HepG2 (cell line): Measurements from ENCODE around the gene RAD18. TPM values are rescaled to one million over a fixed set of nuclear protein-coding genes. Genes with fewer than 3 reads are reported as not detected.

Experiments
- ATAC-seq: fragments of 200-7000 bp; cut with Tn5 transposase; 3 replicates; pipeline ENCODE4 v1.9.1; 2020; ENCODE audit warnings: mild to moderate bottlenecking, moderate library complexity
- BruUV-seq: library from RNA; stranded (reverse); fragments of 400-500 nt; replicated peaks from 2 replicates; lab custom pipeline; 2021; lab: Mats Ljungman, UMichigan
- CTCF ChIA-PET: fragments of 300-600 bp; formaldehyde crosslinking; extraction: SDS; loops from one replicate; lab custom pipeline; 2021; ENCODE audit warnings: low total read pairs, inconsistent platforms, low intra/inter-chr PET ratio; lab: Yijun Ruan, JAX
- POLR2A ChIA-PET: fragments of 350-600 bp; sonication (Branson Sonifier 250); formaldehyde crosslinking; loops from one replicate; lab custom pipeline; 2020; ENCODE audit warnings: antibody characterized with exemption, inconsistent platforms; lab: Yijun Ruan, JAX
- DNase-seq: peaks from one replicate; pipeline ENCODE4 v3.0.0-alpha.2; 2015; ENCODE audit warnings: low spot score
- FAIRE-seq: peaks from 3 replicates; lab custom pipeline; 2011; peaks lifted over from hg19 to GRCh38; lab: Jason Lieb, UNC
- H2AFZ ChIP-seq: one replicate; pipeline ENCODE4 v1.6.1; 2011; ENCODE audit warnings: low read length, inconsistent platforms
- H3K27ac ChIP-seq: fragments of 300-600 bp; 3 replicates; pipeline ENCODE4 v1.8.0; 2011; ENCODE audit warnings: mixed run types, mild to moderate bottlenecking, mixed read lengths, low read length, inconsistent platforms; ENCODE audit not compliant: insufficient read depth; ENCODE audit errors: extremely low read length
- H3K27me3 ChIP-seq, 2 experiments: fragments of 200-600 bp in 1 of 2; 2 replicates in 1 of 2; 3 replicates in 1 of 2; pipeline versions ENCODE4 v1.6.0 to v1.8.0; 2011; ENCODE audit warnings: low read length in 2 of 2, mild to moderate bottlenecking in 2 of 2, moderate library complexity in 2 of 2, inconsistent platforms in 1 of 2; ENCODE audit not compliant: insufficient read depth in 2 of 2, control insufficient read depth in 1 of 2
- H3K36me3 ChIP-seq, 2 experiments: fragments of 200-600 bp in 1 of 2; replicated peaks in 1 of 2; 2 replicates in 1 of 2; 3 replicates in 1 of 2; pipeline versions ENCODE4 v1.5.1 to v1.8.0; 2011; ENCODE audit warnings: low read length in 2 of 2, inconsistent platforms in 1 of 2; ENCODE audit not compliant: insufficient read depth in 2 of 2, control insufficient read depth in 1 of 2
- H3K4me1 ChIP-seq: 2 replicates; pipeline ENCODE4 v1.5.1; 2012; ENCODE audit warnings: low read length, inconsistent platforms; ENCODE audit not compliant: insufficient read depth
- H3K4me2 ChIP-seq: 2 replicates; pipeline ENCODE4 v1.6.0; 2011; ENCODE audit warnings: low read depth, low read length, inconsistent platforms
- H3K4me3 ChIP-seq, 3 experiments: fragments of 200-600 bp in 1 of 3; sonication (generic), shearing (Covaris generic) in 1 of 3; replicated peaks in 1 of 3; 2 replicates each; pipeline ENCODE4 v1.5.1; 2011 to 2016; ENCODE audit warnings: low read length in 3 of 3, inconsistent platforms in 2 of 3, low read depth in 2 of 3, mild to moderate bottlenecking in 2 of 3, control low read depth in 1 of 3, mixed read lengths in 1 of 3; ENCODE audit not compliant: insufficient read depth in 1 of 3
- H3K79me2 ChIP-seq: one replicate; pipeline ENCODE4 v1.6.1; 2011; ENCODE audit warnings: low read length, inconsistent platforms; ENCODE audit not compliant: insufficient read depth
- H3K9ac ChIP-seq: 2 replicates; pipeline ENCODE4 v1.6.0; 2011; ENCODE audit warnings: mild to moderate bottlenecking, low read depth, low read length, inconsistent platforms; ENCODE audit not compliant: insufficient read depth
- H3K9me3 ChIP-seq: 2 replicates; pipeline ENCODE4 v1.5.1; 2012; ENCODE audit warnings: mild to moderate bottlenecking, low read length
- H4K20me1 ChIP-seq: 2 replicates; pipeline ENCODE4 v1.6.0; 2011; ENCODE audit warnings: inconsistent platforms, mild to moderate bottlenecking, low read length, moderate library complexity; ENCODE audit not compliant: insufficient read depth
- MAFK ChIP-seq, 2 experiments: IDR thresholded peaks in 1 of 2; conservative IDR thresholded peaks in 1 of 2; 2 replicates each; pipeline ENCODE4 v1.6.1; 2011; ENCODE audit warnings: improper control_type of control experiment in 2 of 2, low read length in 2 of 2
- NR2F2 ChIP-seq: IDR thresholded peaks from 2 replicates; pipeline ENCODE4 v1.6.1; 2012; ENCODE audit warnings: low read depth, inconsistent platforms, borderline replicate concordance
- SPEN ChIP-seq: sonication (generic); formaldehyde crosslinking; IDR thresholded peaks from 2 replicates; pipeline ENCODE4 v1.5.1; 2020; ENCODE audit warnings: low read depth, mild to moderate bottlenecking, missing genetic modification reagents
- YEATS4 ChIP-seq: sonication (generic); formaldehyde crosslinking; IDR thresholded peaks from 2 replicates; pipeline ENCODE4 v1.4.0; 2020; ENCODE audit warnings: missing genetic modification reagents, borderline replicate concordance
- ZFY ChIP-seq: sonication (generic); formaldehyde crosslinking; IDR thresholded peaks from 2 replicates; pipeline ENCODE4 v1.4.0; 2020; ENCODE audit warnings: missing genetic modification reagents
- ZNF724P ChIP-seq: sonication (generic); formaldehyde crosslinking; IDR thresholded peaks from 2 replicates; pipeline ENCODE4 v1.8.0; 2022; ENCODE audit warnings: missing genetic modification reagents, borderline replicate concordance
- ZNF790 ChIP-seq: sonication (generic); formaldehyde crosslinking; IDR thresholded peaks from 2 replicates; pipeline ENCODE4 v1.8.0; 2022; ENCODE audit warnings: missing genetic modification reagents, mild to moderate bottlenecking, borderline replicate concordance
- WGBS: methylation state at CpG from one replicate; pipeline ENCODE4 v1.1.6; 2017; ENCODE audit warnings: low lambda C conversion rate; 5-methylcytosine and 5-hydroxymethylcytosine counted together
- in situ Hi-C: cut with HindIII; loops from 2 replicates; pipeline ENCODE4 v1.10.0; 2017; ENCODE audit warnings: low pct_unique_long_range_greater_than_20kb; ENCODE audit not compliant: extremely low pct_ligation_motif_present
- intact Hi-C: fragments of 100-400 bp; cut with micrococcal nuclease; formaldehyde crosslinking; loops from one replicate; pipeline ENCODE4 v1.10.0; 2022; ENCODE audit not compliant: unreplicated experiment
- polyA plus RNA-seq, 8 experiments: library from polyadenylated mRNA; depleted of rRNA in 3 of 8; stranded (reverse) in 7 of 8; unstranded in 1 of 8; fragments of >200 nt; fragmentation: Illumina TruSeq in 4 of 8; extraction: Trizol in 4 of 8; gene quantifications; 2 replicates each; pipeline versions ENCODE4 v1.2.1 to v1.2.3, GENCODE V29; 2011 to 2016; ENCODE audit warnings: low read depth in 4 of 8, missing spikeins in 1 of 8, mixed read lengths in 1 of 8; ENCODE audit not compliant: insufficient read depth in 1 of 8
- total RNA-seq, 5 experiments: library from RNA; depleted of rRNA; stranded (reverse); fragments of >200 nt; fragmentation: Illumina TruSeq; extraction: Trizol; gene quantifications; 2 replicates each; pipeline ENCODE4 v1.2.3, GENCODE V29; 2016; ENCODE audit warnings: low read depth in 1 of 5
- TF ChIP-seq, protein P1 (sequence below), 2 experiments: sonication (generic) in 1 of 2; formaldehyde crosslinking in 1 of 2; IDR thresholded peaks; 2 replicates each; pipeline versions ENCODE4 v1.4.0 to v1.6.1; 2018 to 2020; ENCODE audit warnings: missing genetic modification reagents in 2 of 2, borderline replicate concordance in 1 of 2, low read depth in 1 of 2, mild to moderate bottlenecking in 1 of 2, missing biosample characterization in 1 of 2
- TF ChIP-seq, protein P2 (sequence below): sonication (generic); formaldehyde crosslinking; IDR thresholded peaks from 2 replicates; pipeline ENCODE4; 2020; ENCODE audit warnings: missing genetic modification reagents, mild to moderate bottlenecking, borderline replicate concordance
- TF ChIP-seq, protein P3 (sequence below): sonication (generic); formaldehyde crosslinking; IDR thresholded peaks from 2 replicates; pipeline ENCODE4 v1.5.1; 2020; ENCODE audit warnings: missing genetic modification reagents, mild to moderate bottlenecking, borderline replicate concordance

RAD18 gene
- total and polyA plus RNA-seq, 2 of the 13 experiments (the other 11 are each of a cell fraction or from before 2014, with no cell fraction given) = 5.9 to 20.7 TPM

DNA sequence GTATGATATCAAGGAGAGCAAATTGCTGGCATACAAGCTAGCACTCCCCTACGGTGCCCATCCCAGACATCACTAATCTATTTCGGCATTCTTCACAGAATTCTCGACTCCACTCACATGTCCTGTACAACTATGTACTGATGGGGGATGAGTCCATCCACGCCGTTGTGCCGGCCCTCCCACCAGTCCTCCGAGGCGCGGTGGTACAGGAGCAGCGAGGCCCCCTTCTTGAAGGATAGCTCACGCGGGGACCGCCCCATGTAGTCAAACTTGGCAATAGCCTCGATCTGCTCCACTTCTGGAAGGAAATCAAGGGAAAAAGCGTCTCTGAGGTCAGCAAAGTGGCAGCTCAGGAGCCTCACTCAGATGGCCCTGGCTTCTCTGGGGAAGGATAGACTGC, 31.0 kb upstream of the RAD18 start (continued):
- TF ChIP-seq, protein P1, sequence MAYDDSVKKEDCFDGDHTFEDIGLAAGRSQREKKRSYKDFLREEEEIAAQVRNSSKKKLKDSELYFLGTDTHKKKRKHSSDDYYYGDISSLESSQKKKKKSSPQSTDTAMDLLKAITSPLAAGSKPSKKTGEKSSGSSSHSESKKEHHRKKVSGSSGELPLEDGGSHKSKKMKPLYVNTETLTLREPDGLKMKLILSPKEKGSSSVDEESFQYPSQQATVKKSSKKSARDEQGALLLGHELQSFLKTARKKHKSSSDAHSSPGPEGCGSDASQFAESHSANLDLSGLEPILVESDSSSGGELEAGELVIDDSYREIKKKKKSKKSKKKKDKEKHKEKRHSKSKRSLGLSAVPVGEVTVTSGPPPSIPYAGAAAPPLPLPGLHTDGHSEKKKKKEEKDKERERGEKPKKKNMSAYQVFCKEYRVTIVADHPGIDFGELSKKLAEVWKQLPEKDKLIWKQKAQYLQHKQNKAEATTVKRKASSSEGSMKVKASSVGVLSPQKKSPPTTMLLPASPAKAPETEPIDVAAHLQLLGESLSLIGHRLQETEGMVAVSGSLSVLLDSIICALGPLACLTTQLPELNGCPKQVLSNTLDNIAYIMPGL (CRISPR knock-in tag; IDR thresholded peaks at IDR 0.05; ENCODE audit: borderline replicate concordance in 1 of 2, low read depth in 1 of 2) = no peak
- no peak for TF ChIP-seq YEATS4 (CRISPR knock-in tag)
- TF ChIP-seq, protein P2, sequence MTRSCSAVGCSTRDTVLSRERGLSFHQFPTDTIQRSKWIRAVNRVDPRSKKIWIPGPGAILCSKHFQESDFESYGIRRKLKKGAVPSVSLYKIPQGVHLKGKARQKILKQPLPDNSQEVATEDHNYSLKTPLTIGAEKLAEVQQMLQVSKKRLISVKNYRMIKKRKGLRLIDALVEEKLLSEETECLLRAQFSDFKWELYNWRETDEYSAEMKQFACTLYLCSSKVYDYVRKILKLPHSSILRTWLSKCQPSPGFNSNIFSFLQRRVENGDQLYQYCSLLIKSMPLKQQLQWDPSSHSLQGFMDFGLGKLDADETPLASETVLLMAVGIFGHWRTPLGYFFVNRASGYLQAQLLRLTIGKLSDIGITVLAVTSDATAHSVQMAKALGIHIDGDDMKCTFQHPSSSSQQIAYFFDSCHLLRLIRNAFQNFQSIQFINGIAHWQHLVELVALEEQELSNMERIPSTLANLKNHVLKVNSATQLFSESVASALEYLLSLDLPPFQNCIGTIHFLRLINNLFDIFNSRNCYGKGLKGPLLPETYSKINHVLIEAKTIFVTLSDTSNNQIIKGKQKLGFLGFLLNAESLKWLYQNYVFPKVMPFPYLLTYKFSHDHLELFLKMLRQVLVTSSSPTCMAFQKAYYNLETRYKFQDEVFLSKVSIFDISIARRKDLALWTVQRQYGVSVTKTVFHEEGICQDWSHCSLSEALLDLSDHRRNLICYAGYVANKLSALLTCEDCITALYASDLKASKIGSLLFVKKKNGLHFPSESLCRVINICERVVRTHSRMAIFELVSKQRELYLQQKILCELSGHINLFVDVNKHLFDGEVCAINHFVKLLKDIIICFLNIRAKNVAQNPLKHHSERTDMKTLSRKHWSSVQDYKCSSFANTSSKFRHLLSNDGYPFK (CRISPR knock-in tag) = no peak

DNA sequence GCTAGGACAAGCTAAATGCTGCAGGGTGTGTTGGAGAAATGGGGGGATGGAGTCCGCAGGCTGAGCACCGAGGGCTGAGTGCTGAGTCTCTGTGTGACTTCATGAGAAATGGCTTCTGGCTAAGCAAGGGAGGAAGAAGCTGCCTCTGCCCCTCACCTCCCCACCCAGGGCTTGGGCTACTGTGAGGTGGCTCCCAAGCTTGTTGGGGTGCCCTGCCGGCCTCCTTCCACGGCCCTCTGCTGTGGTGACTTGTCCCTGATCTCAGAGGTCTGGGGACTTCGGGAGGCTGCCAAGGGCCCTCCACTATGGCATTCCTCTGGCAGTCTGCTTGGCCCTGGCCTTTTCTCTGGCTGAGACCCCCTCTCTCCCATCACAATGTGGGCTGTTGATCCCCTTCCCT, 30.1 kb upstream of the RAD18 start:
- FAIRE-seq = no peak
- CTCF ChIA-PET = no interaction called here
- TF ChIP-seq, protein P3, sequence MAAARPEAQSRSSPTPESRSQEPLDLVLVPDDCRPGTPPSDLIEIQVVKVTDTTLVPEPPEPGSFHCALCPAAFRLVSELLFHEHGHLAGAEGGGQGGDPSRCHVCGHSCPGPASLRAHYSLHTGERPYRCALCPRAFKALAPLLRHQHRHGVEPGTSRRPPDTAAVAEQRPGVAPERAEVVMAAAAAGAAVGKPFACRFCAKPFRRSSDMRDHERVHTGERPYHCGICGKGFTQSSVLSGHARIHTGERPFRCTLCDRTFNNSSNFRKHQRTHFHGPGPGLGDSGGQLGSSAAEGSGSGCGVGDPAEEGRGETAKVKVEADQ (CRISPR knock-in tag) = no peak
- TF ChIP-seq ZNF790 (no peak), MAFK (conservative IDR thresholded peaks at IDR 0.05 in 1 of 2, IDR thresholded peaks at IDR 0.05 in 1 of 2; ENCODE audit: low read length in 2 of 2) (no peak), SPEN (CRISPR knock-in tag) (no peak), ZFY (CRISPR knock-in tag) (no peak), NR2F2 (no peak), ZNF724P (CRISPR knock-in tag) (no peak)
- TF ChIP-seq, all 625 proteins: peak for 0
- no TSS peak for BruUV-seq
- WGBS = 23% methylated on average over 4 of the region's 5 CpGs
- no peaks in the 10 kb centered on the region for H4K20me1 ChIP-seq
- DNase-seq = no peak
- H3K4me3 ChIP-seq = no peak overlapping the region
- in situ Hi-C loops = no loop called here
- no peak overlapping the region for H2AFZ ChIP-seq
- no peak overlapping the region for H3K9ac ChIP-seq
- H3K9me3 ChIP-seq = no peaks in the 10 kb centered on the region
- no peaks in the 10 kb centered on the region for H3K36me3 ChIP-seq
- peaks cover 0 to 11% of the 10 kb centered on the region in 2 experiments; a peak in 3 of 5 replicates for H3K27me3 ChIP-seq
- peaks cover 8% of the 10 kb centered on the region; the same call in 1 of the 2 replicates for H3K4me1 ChIP-seq
- no peaks in the 10 kb centered on the region for H3K79me2 ChIP-seq
- POLR2A ChIA-PET = no interaction called here
- no peak overlapping the region for H3K27ac ChIP-seq
- ATAC-seq = no peak
- intact Hi-C loops = no loop called here
- H3K4me2 ChIP-seq = no peak overlapping the region
